Measurements from ENCODE around the gene PCIF1. TPM values are rescaled to one million over a fixed set of nuclear protein-coding genes. Genes with fewer than 3 reads are reported as not detected.
"Not testable (repeated sequence)": the region's sequence is repeated elsewhere in the genome, so short reads cannot be mapped to it uniquely, and the experiment has no call there.

PCIF1 gene
- total and polyA plus RNA-seq, 5 donors from 2014 or later, result 82.0 to 95.3 (median 92.3) TPM

DNA sequence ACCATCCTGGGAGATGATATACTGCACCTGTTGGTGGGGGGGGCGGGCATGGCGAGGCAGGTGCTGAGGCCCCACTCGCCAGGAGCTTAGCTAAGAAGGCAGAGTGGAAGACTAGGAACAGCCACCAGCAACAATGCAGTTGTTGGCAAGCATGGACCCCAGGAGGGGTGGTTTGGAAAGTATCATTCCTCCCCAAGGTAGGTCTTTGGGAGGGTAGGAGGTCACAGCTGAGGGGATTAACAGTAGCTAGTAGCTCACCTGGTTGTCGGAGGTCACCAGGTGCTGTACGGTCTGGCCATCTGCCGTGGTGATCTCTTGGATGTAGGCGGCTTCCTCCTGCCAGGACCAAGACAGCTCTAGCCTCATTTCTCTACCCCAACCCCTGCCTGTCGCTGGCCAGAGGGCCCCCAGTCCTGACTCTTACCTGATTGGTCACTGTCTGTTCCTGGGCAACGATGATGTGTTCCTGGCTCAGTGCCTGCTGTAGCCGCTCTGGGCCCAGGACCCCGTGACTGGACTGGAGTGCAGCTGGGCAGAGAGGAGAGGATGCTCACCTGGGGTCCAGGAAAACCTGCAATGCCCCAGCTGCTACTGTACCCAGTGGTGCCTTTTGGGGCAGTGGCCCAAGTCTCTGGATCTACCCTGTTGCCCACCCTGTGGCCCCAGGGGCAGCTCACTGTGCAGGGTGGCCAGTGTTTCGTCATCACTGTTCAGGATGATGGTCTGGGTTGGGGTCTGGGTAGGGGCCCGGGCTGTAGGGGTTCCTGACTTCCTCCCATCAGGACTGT, 15.3 kb downstream of the PCIF1 start:
- H3K9me3 Mint-ChIP-seq, result peaks cover 0 to 3% (median 0%) of the 10 kb centered on the region in 7 donors
- ATAC-seq (ENCODE audit: low read depth in 2 of 2) (no peak), DNase-seq (no peak)
- no peaks in the 10 kb centered on the region for H3K9me3 ChIP-seq (ENCODE audit: control insufficient read depth in 2 of 2, low read length in 2 of 2)
- H3K27me3 ChIP-seq (ENCODE audit: control insufficient read depth, insufficient read depth, low read length), result no peaks in the 10 kb centered on the region
- H3K4me1 ChIP-seq (ENCODE audit: control insufficient read depth, insufficient read depth, low read length, poor library complexity, severe bottlenecking), result no peaks in the 10 kb centered on the region
- H3K27ac ChIP-seq (ENCODE audit: insufficient read depth, low read length, poor library complexity, severe bottlenecking), result no peak overlapping the region
- H3K36me3 Mint-ChIP-seq, result peaks cover 23% of the 10 kb centered on the region
- peaks cover 80% of the 10 kb centered on the region for H3K36me3 ChIP-seq (ENCODE audit: control insufficient read depth, insufficient read depth, low read length)
- no peak overlapping the region for H3K4me3 Mint-ChIP-seq
- H3K4me3 ChIP-seq (ENCODE audit: low read depth, low read length), result no peak overlapping the region
- H3K4me1 Mint-ChIP-seq, result peaks cover 0 to 2% (median 0%) of the 10 kb centered on the region in 4 donors
- peak overlapping the region in 2 of 3 donors; percentile 28 to 64 for H3K27ac Mint-ChIP-seq
- H3K27me3 Mint-ChIP-seq, result no peaks in the 10 kb centered on the region

DNA sequence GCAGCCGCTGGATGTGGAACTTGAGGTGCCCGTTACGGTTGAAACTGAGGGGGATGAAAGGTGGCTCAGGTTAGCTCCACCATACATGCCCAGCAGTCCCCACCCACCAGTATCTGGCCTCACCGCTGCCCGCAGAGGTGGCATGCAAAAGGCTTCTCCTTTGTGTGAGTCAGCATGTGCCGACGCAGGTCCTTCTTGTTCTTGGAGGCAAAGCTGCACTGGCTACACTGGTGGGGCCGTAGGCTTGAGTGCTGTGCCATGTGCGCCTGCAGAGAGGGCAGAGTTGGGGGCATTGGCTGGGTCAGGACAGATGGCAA, 15.8 kb downstream of the PCIF1 start:
- H3K27me3 ChIP-seq (ENCODE audit: control insufficient read depth, insufficient read depth, low read length), result no peaks in the 10 kb centered on the region
- H3K4me1 ChIP-seq (ENCODE audit: control insufficient read depth, insufficient read depth, low read length, poor library complexity, severe bottlenecking), result no peaks in the 10 kb centered on the region
- Mint-ChIP-seq H3K27me3 (no peaks in the 10 kb centered on the region), H3K9me3 (peaks cover 0 to 3% (median 0%) of the 10 kb centered on the region in 7 donors), H3K27ac (peak overlapping the region in 1 of 3 donors; percentile 43), H3K4me1 (peaks cover 0 to 2% (median 0%) of the 10 kb centered on the region in 4 donors), H3K36me3 (peaks cover 20% of the 10 kb centered on the region), H3K4me3 (no peak overlapping the region)
- H3K9me3 ChIP-seq (ENCODE audit: control insufficient read depth in 2 of 2, low read length in 2 of 2), result no peaks in the 10 kb centered on the region
- no peak overlapping the region for H3K27ac ChIP-seq (ENCODE audit: insufficient read depth, low read length, poor library complexity, severe bottlenecking)
- no peak for ATAC-seq (ENCODE audit: low read depth in 2 of 2)
- no peak overlapping the region for H3K4me3 ChIP-seq (ENCODE audit: low read depth, low read length)
- no peak for DNase-seq
- peaks cover 75% of the 10 kb centered on the region for H3K36me3 ChIP-seq (ENCODE audit: control insufficient read depth, insufficient read depth, low read length)

DNA sequence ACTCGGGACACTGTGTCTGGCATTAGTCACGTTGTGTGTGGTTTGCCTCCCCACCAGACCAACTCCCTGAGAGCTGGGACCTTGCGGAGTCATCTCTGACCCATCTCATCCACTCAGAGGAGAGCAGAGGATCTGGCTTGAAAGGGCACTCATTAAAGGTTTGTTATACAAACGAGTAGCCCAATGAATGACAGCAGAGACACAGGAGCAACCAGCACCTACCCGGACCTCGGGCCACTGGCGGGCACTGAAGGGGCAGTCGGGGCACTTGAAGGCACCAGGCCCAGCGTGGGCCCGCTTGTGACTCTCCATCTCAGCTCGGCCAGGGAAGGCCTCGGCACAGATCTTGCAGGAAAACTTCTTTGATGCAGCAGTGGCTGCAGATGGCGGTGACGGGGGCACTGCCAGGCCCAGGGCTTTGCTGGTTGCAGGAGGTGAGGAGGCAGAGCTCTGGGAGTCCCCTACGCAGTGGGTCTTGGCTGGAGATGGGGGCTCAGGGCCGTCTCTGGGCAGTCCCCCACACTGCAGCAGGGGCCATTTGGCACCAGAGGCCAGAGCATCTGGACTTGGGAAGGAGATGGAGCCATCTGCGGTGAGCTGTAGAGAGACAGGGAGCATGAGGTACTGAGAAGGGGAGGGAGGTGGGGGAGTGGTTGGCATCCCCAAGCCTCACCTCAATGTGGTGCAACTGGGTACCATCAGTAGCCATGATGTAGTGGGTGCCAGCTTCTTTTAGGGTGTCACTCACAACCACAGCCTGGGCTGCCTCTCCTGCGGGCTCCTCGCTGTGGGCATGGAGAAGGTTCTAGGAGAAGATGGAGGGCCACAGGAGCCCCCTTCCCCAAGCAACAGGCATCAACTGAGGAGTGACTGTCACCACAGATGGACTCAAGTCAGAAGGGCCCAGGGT, 17.7 kb downstream of the PCIF1 start:
- Mint-ChIP-seq H3K4me3 (no peak overlapping the region), H3K27ac (no peak overlapping the region), H3K36me3 (peaks cover 23% of the 10 kb centered on the region), H3K9me3 (peaks cover 0 to 3% (median 0%) of the 10 kb centered on the region in 7 donors), H3K4me1 (peaks cover 0 to 2% (median 0%) of the 10 kb centered on the region in 4 donors), H3K27me3 (no peaks in the 10 kb centered on the region)
- no peak overlapping the region for H3K4me3 ChIP-seq (ENCODE audit: low read depth, low read length)
- no peak overlapping the region for H3K27ac ChIP-seq (ENCODE audit: insufficient read depth, low read length, poor library complexity, severe bottlenecking)
- peaks cover 71% of the 10 kb centered on the region for H3K36me3 ChIP-seq (ENCODE audit: control insufficient read depth, insufficient read depth, low read length)
- no peaks in the 10 kb centered on the region for H3K4me1 ChIP-seq (ENCODE audit: control insufficient read depth, insufficient read depth, low read length, poor library complexity, severe bottlenecking)
- H3K9me3 ChIP-seq (ENCODE audit: control insufficient read depth in 2 of 2, low read length in 2 of 2), result no peaks in the 10 kb centered on the region
- ATAC-seq (ENCODE audit: low read depth in 2 of 2), result no peak
- H3K27me3 ChIP-seq (ENCODE audit: control insufficient read depth, insufficient read depth, low read length), result no peaks in the 10 kb centered on the region
- no peak for DNase-seq

GRCh38 chr20:45952861-45953260, 18.4 kb downstream of the PCIF1 start:
- H3K4me3 Mint-ChIP-seq, result no peak overlapping the region
- H3K4me1 Mint-ChIP-seq, result peaks cover 0 to 2% (median 0%) of the 10 kb centered on the region in 4 donors
- Histone ChIP-seq H3K4me3 (ENCODE audit: low read depth, low read length) (no peak overlapping the region), H3K27ac (ENCODE audit: insufficient read depth, low read length, poor library complexity, severe bottlenecking) (no peak overlapping the region), H3K9me3 (ENCODE audit: control insufficient read depth in 2 of 2, low read length in 2 of 2) (no peaks in the 10 kb centered on the region), H3K36me3 (ENCODE audit: control insufficient read depth, insufficient read depth, low read length) (peaks cover 75% of the 10 kb centered on the region), H3K27me3 (ENCODE audit: control insufficient read depth, insufficient read depth, low read length) (no peaks in the 10 kb centered on the region), H3K4me1 (ENCODE audit: control insufficient read depth, insufficient read depth, low read length, poor library complexity, severe bottlenecking) (no peaks in the 10 kb centered on the region)
- no peak overlapping the region for H3K27ac Mint-ChIP-seq
- H3K27me3 Mint-ChIP-seq, result no peaks in the 10 kb centered on the region
- DNase-seq, result no peak
- no peak for ATAC-seq (ENCODE audit: low read depth in 2 of 2)
- peaks cover 0 to 3% (median 0%) of the 10 kb centered on the region in 7 donors for H3K9me3 Mint-ChIP-seq
- H3K36me3 Mint-ChIP-seq, result peaks cover 24% of the 10 kb centered on the region

GRCh38 chr20:45953672-45954071, 19.2 kb downstream of the PCIF1 start:
- H3K36me3 Mint-ChIP-seq, result peaks cover 26% of the 10 kb centered on the region
- H3K36me3 ChIP-seq (ENCODE audit: control insufficient read depth, insufficient read depth, low read length), result peaks cover 75% of the 10 kb centered on the region
- H3K27ac ChIP-seq (ENCODE audit: insufficient read depth, low read length, poor library complexity, severe bottlenecking), result no peak overlapping the region
- H3K4me3 ChIP-seq (ENCODE audit: low read depth, low read length), result no peak overlapping the region
- H3K27ac Mint-ChIP-seq, result peak overlapping the region in 2 of 3 donors; percentile 51 to 67
- peaks cover 0 to 3% (median 0%) of the 10 kb centered on the region in 7 donors for H3K9me3 Mint-ChIP-seq
- no peaks in the 10 kb centered on the region for H3K4me1 ChIP-seq (ENCODE audit: control insufficient read depth, insufficient read depth, low read length, poor library complexity, severe bottlenecking)
- DNase-seq (no peak), ATAC-seq (ENCODE audit: low read depth in 2 of 2) (no peak)
- H3K27me3 ChIP-seq (ENCODE audit: control insufficient read depth, insufficient read depth, low read length), result no peaks in the 10 kb centered on the region
- no peaks in the 10 kb centered on the region for H3K27me3 Mint-ChIP-seq
- peaks cover 0 to 2% (median 0%) of the 10 kb centered on the region in 4 donors for H3K4me1 Mint-ChIP-seq
- H3K4me3 Mint-ChIP-seq, result no peak overlapping the region
- H3K9me3 ChIP-seq (ENCODE audit: control insufficient read depth in 2 of 2, low read length in 2 of 2), result no peaks in the 10 kb centered on the region

GRCh38 chr20:45956326-45956725, 21.8 kb downstream of the PCIF1 start:
- H3K4me3 Mint-ChIP-seq; H3K4me1 Mint-ChIP-seq; H3K27me3 ChIP-seq (ENCODE audit: control insufficient read depth, insufficient read depth, low read length); H3K4me3 ChIP-seq (ENCODE audit: low read depth, low read length); H3K27ac Mint-ChIP-seq; H3K27me3 Mint-ChIP-seq; H3K9me3 Mint-ChIP-seq; ATAC-seq (ENCODE audit: low read depth in 2 of 2); H3K9me3 ChIP-seq (ENCODE audit: control insufficient read depth in 2 of 2, low read length in 2 of 2); DNase-seq; H3K4me1 ChIP-seq (ENCODE audit: control insufficient read depth, insufficient read depth, low read length, poor library complexity, severe bottlenecking); H3K27ac ChIP-seq (ENCODE audit: insufficient read depth, low read length, poor library complexity, severe bottlenecking): not testable (repeated sequence)
- peaks cover 78% of the 10 kb centered on the region for H3K36me3 ChIP-seq (ENCODE audit: control insufficient read depth, insufficient read depth, low read length)
- peaks cover 41% of the 10 kb centered on the region for H3K36me3 Mint-ChIP-seq

GRCh38 chr20:45957021-45957941, 22.8 kb downstream of the PCIF1 start:
- H3K36me3 Mint-ChIP-seq, result peaks cover 35% of the 10 kb centered on the region
- H3K27ac Mint-ChIP-seq, result no peak overlapping the region
- H3K27me3 ChIP-seq (ENCODE audit: control insufficient read depth, insufficient read depth, low read length), result no peaks in the 10 kb centered on the region
- no peak overlapping the region for H3K27ac ChIP-seq (ENCODE audit: insufficient read depth, low read length, poor library complexity, severe bottlenecking)
- H3K27me3 Mint-ChIP-seq, result no peaks in the 10 kb centered on the region
- peaks cover 0 to under 1% (median 0%) of the 10 kb centered on the region in 7 donors for H3K9me3 Mint-ChIP-seq
- H3K4me3 Mint-ChIP-seq, result no peak overlapping the region
- no peaks in the 10 kb centered on the region for H3K4me1 ChIP-seq (ENCODE audit: control insufficient read depth, insufficient read depth, low read length, poor library complexity, severe bottlenecking)
- DNase-seq, result no peak
- H3K9me3 ChIP-seq (ENCODE audit: control insufficient read depth in 2 of 2, low read length in 2 of 2), result no peaks in the 10 kb centered on the region
- peaks cover 78% of the 10 kb centered on the region for H3K36me3 ChIP-seq (ENCODE audit: control insufficient read depth, insufficient read depth, low read length)
- H3K4me3 ChIP-seq (ENCODE audit: low read depth, low read length), result no peak overlapping the region
- no peaks in the 10 kb centered on the region for H3K4me1 Mint-ChIP-seq
- no peak for ATAC-seq (ENCODE audit: low read depth in 2 of 2)
